ENCODE results near the gene KLHL18.

GRCh38 chr3:47319956-47320355 lies 37.2 kb downstream of the KLHL18 start:
- TF ChIP-seq POLR2A (IDR thresholded peaks at IDR 0.05), result no peak
- no peak for TF ChIP-seq CTCF (IDR thresholded peaks at IDR 0.05)
- no peak for TF ChIP-seq POLR2AphosphoS5 (IDR thresholded peaks at IDR 0.05)
- no peak for TF ChIP-seq EP300 (IDR thresholded peaks at IDR 0.05)

Data from suprapubic skin (tissue), 4 donors.